Neuronal stem cell (in vitro differentiated cells): ENCODE data around the gene PKP2.

ENCODE experiments used
- DNase-seq: peaks from one replicate; pipeline ENCODE4 v3.0.0-alpha.2; 2013; ENCODE audit warnings: low spot score
- H2AFZ ChIP-seq: one replicate; pipeline ENCODE4 v1.6.1; 2013; ENCODE audit warnings: mild to moderate bottlenecking, low read length, inconsistent platforms
- H2AK5ac ChIP-seq: 2 replicates; pipeline ENCODE4 v1.6.1; 2013; ENCODE audit warnings: low read depth, mild to moderate bottlenecking, inconsistent platforms, low read length, moderate library complexity, mixed read lengths
- H2BK120ac ChIP-seq: 2 replicates; pipeline ENCODE4 v1.6.1; 2013; ENCODE audit warnings: low read depth, mild to moderate bottlenecking, inconsistent platforms, low read length, moderate library complexity, mixed read lengths
- H2BK12ac ChIP-seq: one replicate; pipeline ENCODE4 v1.6.1; 2013; ENCODE audit warnings: low read length, inconsistent platforms
- H2BK15ac ChIP-seq: 2 replicates; pipeline ENCODE4 v1.6.1; 2013; ENCODE audit warnings: mild to moderate bottlenecking, low read length, inconsistent platforms, mixed read lengths
- H2BK5ac ChIP-seq: one replicate; pipeline ENCODE4 v1.6.1; 2013; ENCODE audit warnings: inconsistent platforms, mild to moderate bottlenecking, low read length, moderate library complexity
- H3K14ac ChIP-seq: one replicate; pipeline ENCODE4 v1.6.1; 2013; ENCODE audit warnings: low read length, inconsistent platforms
- H3K18ac ChIP-seq: 2 replicates; pipeline ENCODE4 v1.6.1; 2013; ENCODE audit warnings: low read length, inconsistent platforms
- H3K23ac ChIP-seq: 2 replicates; pipeline ENCODE4 v1.6.1; 2013; ENCODE audit warnings: low read depth, mild to moderate bottlenecking, mixed read lengths, low read length, inconsistent platforms; ENCODE audit not compliant: poor library complexity
- H3K27ac ChIP-seq: replicated peaks from 3 replicates; pipeline ENCODE4 v1.5.1; 2013; ENCODE audit warnings: low read length, inconsistent platforms
- H3K27me3 ChIP-seq, 3 experiments: 2 replicates each; pipeline ENCODE4 v1.6.1; 2013; ENCODE audit warnings: low read length in 3 of 3, mild to moderate bottlenecking in 2 of 3, inconsistent platforms in 1 of 3, low read depth in 1 of 3, mixed read lengths in 1 of 3, moderate library complexity in 1 of 3; ENCODE audit not compliant: control insufficient read depth in 3 of 3, insufficient read depth in 3 of 3
- H3K36me3 ChIP-seq, 2 donors: replicated peaks in 1 of 2; 2 replicates each; pipeline ENCODE4 v1.6.1; 2013; ENCODE audit warnings: low read length in 2 of 2; ENCODE audit not compliant: control insufficient read depth in 2 of 2, insufficient read depth in 2 of 2
- H3K4ac ChIP-seq: 2 replicates; pipeline ENCODE4 v1.6.1; 2013; ENCODE audit warnings: inconsistent platforms, mild to moderate bottlenecking, low read length, moderate library complexity
- H3K4me1 ChIP-seq, 2 donors: 1 replicate in 1 of 2; 2 replicates in 1 of 2; pipeline ENCODE4 v1.6.1; 2013; ENCODE audit warnings: low read length in 2 of 2, low read depth in 1 of 2; ENCODE audit not compliant: control insufficient read depth in 2 of 2, insufficient read depth in 1 of 2
- H3K4me2 ChIP-seq: one replicate; pipeline ENCODE4 v1.6.1; 2013; ENCODE audit warnings: mild to moderate bottlenecking, low read length, inconsistent platforms; ENCODE audit not compliant: insufficient read depth, poor library complexity, severe bottlenecking
- H3K4me3 ChIP-seq, 2 donors: 2 replicates each; pipeline ENCODE4 v1.5.1; 2013; ENCODE audit warnings: low read length in 2 of 2, mild to moderate bottlenecking in 2 of 2, inconsistent platforms in 1 of 2, moderate library complexity in 1 of 2
- H3K79me1 ChIP-seq: one replicate; pipeline ENCODE4 v1.6.1; 2013; ENCODE audit warnings: low read depth, mild to moderate bottlenecking, inconsistent platforms, low read length, moderate library complexity
- H3K9ac ChIP-seq: one replicate; pipeline ENCODE4 v1.6.1; 2013; ENCODE audit warnings: mild to moderate bottlenecking, low read depth, low read length, inconsistent platforms; ENCODE audit not compliant: poor library complexity
- H3K9me3 ChIP-seq, 2 donors: replicated peaks in 1 of 2; 2 replicates each; pipeline versions ENCODE3 to v1.6.1; 2013; ENCODE audit warnings: low read length in 2 of 2, mild to moderate bottlenecking in 2 of 2, inconsistent platforms in 1 of 2, low read depth in 1 of 2, mixed read lengths in 1 of 2, moderate library complexity in 1 of 2; ENCODE audit not compliant: control insufficient read depth in 2 of 2, insufficient read depth in 1 of 2
- H4K8ac ChIP-seq: one replicate; pipeline ENCODE4 v1.6.1; 2013; ENCODE audit warnings: low read depth, mild to moderate bottlenecking, inconsistent platforms, low read length, moderate library complexity
- H4K91ac ChIP-seq: one replicate; pipeline ENCODE4 v1.6.1; 2013; ENCODE audit warnings: low read length, low read depth, mild to moderate bottlenecking, inconsistent platforms; ENCODE audit not compliant: poor library complexity
- WGBS, 2 donors: extraction: QIAGEN DNeasy Blood & Tissue Kit; methylation state at CpG; one replicate each; pipeline ENCODE4 v1.1.7; 2013; ENCODE audit warnings: missing lambda C conversion rate in 2 of 2, mixed read lengths in 1 of 2; ENCODE audit not compliant: insufficient read length in 2 of 2, insufficient replicate concordance in 1 of 2; ENCODE audit errors: extremely low coverage in 2 of 2; 5-methylcytosine and 5-hydroxymethylcytosine counted together

PKP2 gene

DNA sequence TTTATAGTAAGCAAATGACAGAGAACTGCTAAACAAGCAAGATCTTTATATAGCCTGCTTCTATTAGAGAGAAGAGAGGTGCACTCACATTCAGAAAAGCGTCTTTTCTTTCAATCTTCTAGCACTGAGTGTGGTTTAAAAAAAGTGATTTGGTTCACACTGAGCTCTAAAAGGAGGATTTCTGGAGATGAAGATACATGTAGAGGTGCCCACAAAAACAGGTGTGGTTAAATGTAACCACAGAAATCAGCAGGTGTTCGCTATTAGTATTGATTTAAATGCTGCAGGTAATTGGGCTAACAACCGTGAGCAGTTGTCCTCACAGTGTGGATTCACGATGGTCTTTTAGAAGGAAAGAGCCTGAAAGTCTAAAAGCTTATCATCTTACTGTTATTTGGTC lies 10.7 kb downstream of the PKP2 start:
- Histone ChIP-seq H2AFZ (no peak overlapping the region), H4K8ac (no peak overlapping the region), H3K4me3 (no peak overlapping the region), H2AK5ac (no peak overlapping the region), H3K27me3 (no peaks in the 10 kb centered on the region), H3K79me1 (no peaks in the 10 kb centered on the region), H2BK120ac (no peak overlapping the region), H2BK12ac (no peak overlapping the region), H3K9ac (no peak overlapping the region), H3K27ac (no peak overlapping the region), H3K23ac (no peak overlapping the region), H2BK15ac (no peak overlapping the region), H3K36me3 (no peaks in the 10 kb centered on the region), H3K14ac (no peak overlapping the region), H3K4ac (no peak overlapping the region), H3K4me1 (peaks cover 0 to 2% of the 10 kb centered on the region in 2 donors), H2BK5ac (no peak overlapping the region), H3K4me2 (no peak overlapping the region), H4K91ac (no peak overlapping the region), H3K9me3 (no peaks in the 10 kb centered on the region), H3K18ac (no peak overlapping the region)
- no CpG with 5 or more reads among the region's 4 CpGs for WGBS, 2 donors
- DNase-seq: no peak

DNA sequence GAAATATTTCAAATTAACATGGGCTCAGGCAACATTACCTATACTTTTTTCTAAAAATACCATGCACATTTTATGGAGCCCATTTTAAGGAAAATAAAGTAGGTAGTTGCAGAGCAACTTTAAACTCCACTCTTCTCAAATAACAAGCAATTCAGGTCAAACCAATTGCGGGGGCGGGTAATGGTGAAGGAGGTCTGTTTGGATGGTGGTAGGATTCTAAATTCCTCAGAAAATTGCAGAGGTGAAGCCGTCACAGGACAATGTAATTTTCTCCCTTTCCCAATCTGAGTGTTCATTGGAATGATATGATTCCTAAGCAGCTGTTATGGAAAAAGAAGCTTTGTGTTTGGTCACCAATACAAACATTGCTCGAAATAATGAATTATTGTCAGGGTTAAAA lies 11.6 kb downstream of the PKP2 start:
- WGBS, 2 donors: no CpG with 5 or more reads among the region's 4 CpGs
- H3K14ac ChIP-seq: no peak overlapping the region

DNA sequence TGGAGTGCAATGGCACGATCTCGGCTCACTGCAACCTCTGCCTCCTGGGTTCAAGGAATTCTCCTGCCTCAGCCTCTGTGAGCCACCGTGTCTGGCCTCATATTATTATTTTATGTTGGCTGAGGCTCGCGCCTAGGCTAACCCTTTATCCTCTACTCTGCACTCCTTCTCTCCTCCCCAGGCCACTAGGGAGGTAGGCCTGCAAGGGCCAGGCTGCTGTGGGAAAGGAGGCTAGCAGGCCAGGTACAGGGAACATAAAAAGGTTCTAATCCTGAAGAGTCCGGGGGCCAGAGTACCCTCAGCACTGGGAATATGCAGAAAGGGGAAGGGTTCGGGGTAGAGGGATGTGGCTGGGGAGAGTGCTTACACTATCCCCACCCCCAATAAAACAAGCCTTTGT lies 14.9 kb downstream of the PKP2 start:
- H2AFZ ChIP-seq: no peak overlapping the region
- H4K91ac ChIP-seq: no peak overlapping the region
- no peak overlapping the region for H2BK12ac ChIP-seq
- peaks cover 0 to 2% of the 10 kb centered on the region in 2 donors for H3K36me3 ChIP-seq
- no peak overlapping the region for H2BK120ac ChIP-seq
- no peaks in the 10 kb centered on the region for H3K79me1 ChIP-seq
- H3K4ac ChIP-seq: no peak overlapping the region
- no CpG with 5 or more reads among the region's 7 CpGs for WGBS, 2 donors
- H2BK5ac ChIP-seq: no peak overlapping the region
- H3K4me2 ChIP-seq: no peak overlapping the region
- H3K9me3 ChIP-seq: no peaks in the 10 kb centered on the region
- H2BK15ac ChIP-seq: no peak overlapping the region
- H3K27me3 ChIP-seq: no peaks in the 10 kb centered on the region
- no peak overlapping the region for H3K27ac ChIP-seq
- no peak overlapping the region for H4K8ac ChIP-seq
- peaks cover 0 to 2% of the 10 kb centered on the region in 2 donors for H3K4me1 ChIP-seq
- no peak for DNase-seq
- no peak overlapping the region for H3K9ac ChIP-seq
- no peak overlapping the region for H3K23ac ChIP-seq
- H2AK5ac ChIP-seq: no peak overlapping the region
- no peak overlapping the region for H3K4me3 ChIP-seq
- no peak overlapping the region for H3K14ac ChIP-seq
- H3K18ac ChIP-seq: no peak overlapping the region

More for the DNA sequence above, 11.6 kb downstream of the PKP2 start:
- no peaks in the 10 kb centered on the region for H3K36me3 ChIP-seq
- no peak overlapping the region for H3K4ac ChIP-seq
- H2AFZ ChIP-seq: no peak overlapping the region
- no peak overlapping the region for H2BK15ac ChIP-seq
- no peak overlapping the region for H4K8ac ChIP-seq
- H2BK120ac ChIP-seq: no peak overlapping the region
- H3K9ac ChIP-seq: no peak overlapping the region
- no peak overlapping the region for H3K27ac ChIP-seq
- H2AK5ac ChIP-seq: no peak overlapping the region
- no peaks in the 10 kb centered on the region for H3K79me1 ChIP-seq
- no peak overlapping the region for H3K4me3 ChIP-seq
- H2BK5ac ChIP-seq: no peak overlapping the region
- peaks cover 0 to 2% of the 10 kb centered on the region in 2 donors for H3K4me1 ChIP-seq
- H3K9me3 ChIP-seq: no peaks in the 10 kb centered on the region
- H3K23ac ChIP-seq: no peak overlapping the region
- H3K27me3 ChIP-seq: no peaks in the 10 kb centered on the region
- H4K91ac ChIP-seq: no peak overlapping the region
- no peak for DNase-seq
- no peak overlapping the region for H2BK12ac ChIP-seq
- H3K4me2 ChIP-seq: no peak overlapping the region
- no peak overlapping the region for H3K18ac ChIP-seq

DNA sequence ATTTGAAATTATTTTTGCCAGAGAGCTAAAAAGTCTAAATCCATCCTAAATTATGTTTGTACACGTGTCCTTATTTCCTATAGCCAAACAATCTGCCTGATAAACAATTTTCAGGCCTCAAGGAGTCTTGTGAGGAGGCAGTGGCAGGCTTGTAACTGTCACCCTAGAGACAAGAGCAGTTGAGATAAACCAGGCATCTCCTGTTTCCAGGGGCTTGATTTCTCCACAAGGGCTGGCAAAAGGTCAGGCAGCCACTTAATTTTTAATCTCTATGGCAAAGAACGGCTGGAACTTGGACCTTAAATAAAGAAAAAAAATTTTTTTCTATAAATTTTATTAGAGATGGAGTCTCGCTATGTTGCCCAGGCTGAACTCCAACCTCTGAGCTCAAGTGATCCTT lies 15.5 kb downstream of the PKP2 start:
- Histone ChIP-seq H3K79me1 (no peaks in the 10 kb centered on the region), H4K8ac (no peak overlapping the region), H3K4me2 (no peak overlapping the region), H3K18ac (no peak overlapping the region), H3K27me3 (no peaks in the 10 kb centered on the region), H3K23ac (no peak overlapping the region), H3K14ac (no peak overlapping the region), H4K91ac (no peak overlapping the region), H2BK15ac (no peak overlapping the region), H3K9ac (no peak overlapping the region), H3K4ac (no peak overlapping the region), H2BK120ac (no peak overlapping the region), H3K4me1 (peaks cover 0 to 2% of the 10 kb centered on the region in 2 donors), H2AFZ (no peak overlapping the region), H3K4me3 (no peak overlapping the region), H3K36me3 (peaks cover 0 to 2% of the 10 kb centered on the region in 2 donors), H2BK12ac (no peak overlapping the region), H3K9me3 (no peaks in the 10 kb centered on the region), H2AK5ac (no peak overlapping the region), H2BK5ac (no peak overlapping the region), H3K27ac (no peak overlapping the region)
- no CpG with 5 or more reads among the region's 3 CpGs for WGBS, 2 donors
- no peak for DNase-seq
